Esophagus muscularis mucosa (tissue), 4 donors: ENCODE measurements around the gene CYCS. TPM values are rescaled to one million over a fixed set of nuclear protein-coding genes. Genes with fewer than 3 reads are reported as not detected.
"Not testable (repeated sequence)": the region's sequence is repeated elsewhere in the genome, so short reads cannot be mapped to it uniquely, and the experiment has no call there.

Experiments used
- DNase-seq: peaks from one replicate; pipeline ENCODE4 v3.0.0-alpha.2; 2017; ENCODE audit errors: extremely low spot score
- H3K27ac ChIP-seq, 4 donors: fragments of 200-600 bp; sonication (generic); replicated peaks in 1 of 4; 1 replicate in 3 of 4; 2 replicates in 1 of 4; pipeline ENCODE4 v1.5.1; 2016 to 2019; ENCODE audit warnings: mild to moderate bottlenecking in 1 of 4
- H3K27me3 ChIP-seq, 4 donors: fragments of 200-600 bp; sonication (generic); one replicate each; pipeline versions ENCODE4 v1.5.1 to v1.6.0; 2016 to 2019
- H3K36me3 ChIP-seq, 4 donors: fragments of 200-600 bp; sonication (generic); one replicate each; pipeline ENCODE4 v1.5.1; 2016 to 2019
- H3K4me1 ChIP-seq, 4 donors: fragments of 200-600 bp; sonication (generic); one replicate each; pipeline ENCODE4 v1.5.1; 2016 to 2019
- H3K4me3 ChIP-seq, 4 donors: fragments of 200-600 bp; sonication (generic); 1 replicate in 2 of 4; 2 replicates in 2 of 4; pipeline ENCODE4 v1.5.1; 2016 to 2019; ENCODE audit warnings: mild to moderate bottlenecking in 4 of 4, moderate library complexity in 1 of 4
- H3K9me3 ChIP-seq, 4 donors: fragments of 200-600 bp; sonication (generic); 1 replicate in 3 of 4; 2 replicates in 1 of 4; pipeline ENCODE4 v1.5.1; 2016 to 2019
- CTCF ChIP-seq, 3 experiments: fragments of 200-600 bp in 2 of 3; fragments of 450-650 bp in 1 of 3; sonication (generic) in 2 of 3; IDR thresholded peaks; one replicate each; pipeline ENCODE4 v1.5.1; 2017 to 2019; ENCODE audit warnings: antibody characterized with exemption in 3 of 3, mild to moderate bottlenecking in 2 of 3, moderate library complexity in 1 of 3
- EP300 ChIP-seq: sonication (generic); formaldehyde crosslinking; IDR thresholded peaks from one replicate; pipeline ENCODE4 v1.6.1; 2017; ENCODE audit warnings: antibody characterized with exemption
- POLR2A ChIP-seq: fragments of 450-650 bp; IDR thresholded peaks from one replicate; pipeline ENCODE4 v1.6.1; 2017; ENCODE audit warnings: antibody characterized with exemption, moderate library complexity, mild to moderate bottlenecking, low read depth
- POLR2AphosphoS5 ChIP-seq, 2 donors: sonication (generic); formaldehyde crosslinking; IDR thresholded peaks; one replicate each; pipeline ENCODE4 v1.6.1; 2017; ENCODE audit warnings: antibody characterized with exemption in 2 of 2
- WGBS: methylation state at CpG from one replicate; pipeline ENCODE4 v1.1.5; 2018; 5-methylcytosine and 5-hydroxymethylcytosine counted together
- intact Hi-C: fragments of 100-400 bp; cut with DNase I; formaldehyde crosslinking; loops from one replicate; pipeline ENCODE4 v1.15.1; 2023
- total RNA-seq, 4 donors: library from RNA; depleted of rRNA; stranded (reverse); fragments of >200 nt; gene quantifications; one replicate each; pipeline versions ENCODE4 v1.1.0 to v1.2.1, GENCODE V29; 2016

CYCS gene
- total RNA-seq, 4 donors from 2014 or later = 39.9 to 57.3 (median 44.6) TPM

- peaks cover 0 to 11% (median 4%) of the 10 kb centered on the region in 4 donors for H3K36me3 ChIP-seq
- no peaks in the 10 kb centered on the region for H3K27me3 ChIP-seq
- WGBS = 76% methylated on average over 4 of the region's 4 CpGs
- no peak for TF ChIP-seq POLR2A
- TF ChIP-seq EP300 = no peak
- no peak for TF ChIP-seq POLR2AphosphoS5 (IDR thresholded peaks at IDR 0.05)
- no peak for TF ChIP-seq CTCF (IDR thresholded peaks at IDR 0.05)
- H3K4me1 ChIP-seq = no peaks in the 10 kb centered on the region
- no peaks in the 10 kb centered on the region for H3K9me3 ChIP-seq
- no peak overlapping the region for H3K4me3 ChIP-seq
- H3K27ac ChIP-seq = no peak overlapping the region
- intact Hi-C loops = no loop called here
- no peak for DNase-seq
Measured at GRCh38 chr7:25168145-25168544, 43.1 kb upstream of the CYCS start.

GRCh38 chr7:25167262-25167843 lies 42.3 kb upstream of the CYCS start:
- Histone ChIP-seq H3K36me3 (peaks cover 0 to 11% (median 4%) of the 10 kb centered on the region in 4 donors), H3K27me3 (no peaks in the 10 kb centered on the region), H3K4me3 (no peak overlapping the region), H3K4me1 (no peaks in the 10 kb centered on the region), H3K27ac (no peak overlapping the region), H3K9me3 (no peaks in the 10 kb centered on the region)
- TF ChIP-seq CTCF (IDR thresholded peaks at IDR 0.05) = no peak
- TF ChIP-seq EP300 = no peak
- no peak for TF ChIP-seq POLR2AphosphoS5 (IDR thresholded peaks at IDR 0.05)
- TF ChIP-seq POLR2A = no peak
- intact Hi-C loops = no loop called here
- 97% methylated on average over 3 of the region's 3 CpGs for WGBS
- DNase-seq = no peak

GRCh38 chr7:25159983-25160596 lies 35.0 kb upstream of the CYCS start:
- H3K9me3 ChIP-seq, H3K4me1 ChIP-seq, H3K27me3 ChIP-seq, intact Hi-C loops, H3K4me3 ChIP-seq, H3K27ac ChIP-seq, DNase-seq: not testable (repeated sequence)
- peak; percentile 35 to 49 (median 48) for TF ChIP-seq CTCF (IDR thresholded peaks at IDR 0.05)
- 43% methylated on average over 11 of the region's 11 CpGs for WGBS
- peaks cover 0 to 15% (median 1%) of the 10 kb centered on the region in 4 donors for H3K36me3 ChIP-seq

- DNase-seq = no peak
Measured at GRCh38 chr7:25158966-25159365, 33.9 kb upstream of the CYCS start.

More at GRCh38 chr7:25158966-25159365, 33.9 kb upstream of the CYCS start:
- Histone ChIP-seq H3K27me3 (no peaks in the 10 kb centered on the region), H3K4me1 (no peaks in the 10 kb centered on the region), H3K9me3 (no peaks in the 10 kb centered on the region), H3K36me3 (peaks cover 0 to 25% (median 11%) of the 10 kb centered on the region in 4 donors), H3K27ac (no peak overlapping the region), H3K4me3 (no peak overlapping the region)
- WGBS = 86% methylated on average over 4 of the region's 4 CpGs
- intact Hi-C loops = no loop called here
- TF ChIP-seq POLR2A = no peak
- no peak for TF ChIP-seq POLR2AphosphoS5 (IDR thresholded peaks at IDR 0.05)
- no peak for TF ChIP-seq CTCF (IDR thresholded peaks at IDR 0.05)
- TF ChIP-seq EP300 = no peak
